Omental fat pad (tissue), 4 donors: ENCODE measurements around the gene STH. TPM values are rescaled to one million over a fixed set of nuclear protein-coding genes. Genes with fewer than 3 reads are reported as not detected.

Source experiments
- ATAC-seq: fragments of 150-250 bp; one replicate; pipeline ENCODE4 v1.9.1; 2016; ENCODE audit warnings: mild to moderate bottlenecking, moderate library complexity; ENCODE audit not compliant: low FRiP score
- DNase-seq: peaks from one replicate; pipeline ENCODE4 v3.0.0-alpha.2; 2019; ENCODE audit warnings: low spot score
- total RNA-seq, 4 donors: library from RNA; depleted of rRNA; stranded (reverse); fragments of >200 nt; gene quantifications; one replicate each; pipeline ENCODE4 v1.1.0, GENCODE V29; 2016
- TF ChIP-seq, protein P1 (sequence below), 3 donors: fragments of 450-650 bp; IDR thresholded peaks; one replicate each; pipeline ENCODE4 v1.5.1; 2016 to 2017; ENCODE audit warnings: antibody characterized with exemption in 3 of 3, mild to moderate bottlenecking in 3 of 3, moderate library complexity in 2 of 3

Gene STH, protein sequence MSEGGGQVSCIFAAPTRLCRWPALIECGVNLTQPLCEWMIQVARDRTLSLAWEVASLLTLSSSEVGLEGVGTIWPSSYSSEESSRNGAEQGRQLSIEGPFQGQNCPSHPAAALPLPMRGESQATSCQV
- not detected for total RNA-seq

DNA sequence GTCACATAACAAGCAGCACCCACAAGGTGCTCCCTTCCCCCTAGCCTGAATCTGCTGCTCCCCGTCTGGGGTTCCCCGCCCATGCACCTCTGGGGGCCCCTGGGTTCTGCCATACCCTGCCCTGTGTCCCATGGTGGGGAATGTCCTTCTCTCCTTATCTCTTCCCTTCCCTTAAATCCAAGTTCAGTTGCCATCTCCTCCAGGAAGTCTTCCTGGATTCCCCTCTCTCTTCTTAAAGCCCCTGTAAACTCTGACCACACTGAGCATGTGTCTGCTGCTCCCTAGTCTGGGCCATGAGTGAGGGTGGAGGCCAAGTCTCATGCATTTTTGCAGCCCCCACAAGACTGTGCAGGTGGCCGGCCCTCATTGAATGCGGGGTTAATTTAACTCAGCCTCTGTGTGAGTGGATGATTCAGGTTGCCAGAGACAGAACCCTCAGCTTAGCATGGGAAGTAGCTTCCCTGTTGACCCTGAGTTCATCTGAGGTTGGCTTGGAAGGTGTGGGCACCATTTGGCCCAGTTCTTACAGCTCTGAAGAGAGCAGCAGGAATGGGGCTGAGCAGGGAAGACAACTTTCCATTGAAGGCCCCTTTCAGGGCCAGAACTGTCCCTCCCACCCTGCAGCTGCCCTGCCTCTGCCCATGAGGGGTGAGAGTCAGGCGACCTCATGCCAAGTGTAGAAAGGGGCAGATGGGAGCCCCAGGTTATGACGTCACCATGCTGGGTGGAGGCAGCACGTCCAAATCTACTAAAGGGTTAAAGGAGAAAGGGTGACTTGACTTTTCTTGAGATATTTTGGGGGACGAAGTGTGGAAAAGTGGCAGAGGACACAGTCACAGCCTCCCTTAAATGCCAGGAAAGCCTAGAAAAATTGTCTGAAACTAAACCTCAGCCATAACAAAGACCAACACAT is at the start of gene STH:
STH (plus strand) TSS at position 264 of the 913 bp plus-strand sequence; CDS start at position 294, 30 bp downstream.
- DNase-seq (no peak), ATAC-seq (no peak)
- TF ChIP-seq, protein P1, sequence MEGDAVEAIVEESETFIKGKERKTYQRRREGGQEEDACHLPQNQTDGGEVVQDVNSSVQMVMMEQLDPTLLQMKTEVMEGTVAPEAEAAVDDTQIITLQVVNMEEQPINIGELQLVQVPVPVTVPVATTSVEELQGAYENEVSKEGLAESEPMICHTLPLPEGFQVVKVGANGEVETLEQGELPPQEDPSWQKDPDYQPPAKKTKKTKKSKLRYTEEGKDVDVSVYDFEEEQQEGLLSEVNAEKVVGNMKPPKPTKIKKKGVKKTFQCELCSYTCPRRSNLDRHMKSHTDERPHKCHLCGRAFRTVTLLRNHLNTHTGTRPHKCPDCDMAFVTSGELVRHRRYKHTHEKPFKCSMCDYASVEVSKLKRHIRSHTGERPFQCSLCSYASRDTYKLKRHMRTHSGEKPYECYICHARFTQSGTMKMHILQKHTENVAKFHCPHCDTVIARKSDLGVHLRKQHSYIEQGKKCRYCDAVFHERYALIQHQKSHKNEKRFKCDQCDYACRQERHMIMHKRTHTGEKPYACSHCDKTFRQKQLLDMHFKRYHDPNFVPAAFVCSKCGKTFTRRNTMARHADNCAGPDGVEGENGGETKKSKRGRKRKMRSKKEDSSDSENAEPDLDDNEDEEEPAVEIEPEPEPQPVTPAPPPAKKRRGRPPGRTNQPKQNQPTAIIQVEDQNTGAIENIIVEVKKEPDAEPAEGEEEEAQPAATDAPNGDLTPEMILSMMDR (IDR thresholded peaks at IDR 0.05): no peak

DNA sequence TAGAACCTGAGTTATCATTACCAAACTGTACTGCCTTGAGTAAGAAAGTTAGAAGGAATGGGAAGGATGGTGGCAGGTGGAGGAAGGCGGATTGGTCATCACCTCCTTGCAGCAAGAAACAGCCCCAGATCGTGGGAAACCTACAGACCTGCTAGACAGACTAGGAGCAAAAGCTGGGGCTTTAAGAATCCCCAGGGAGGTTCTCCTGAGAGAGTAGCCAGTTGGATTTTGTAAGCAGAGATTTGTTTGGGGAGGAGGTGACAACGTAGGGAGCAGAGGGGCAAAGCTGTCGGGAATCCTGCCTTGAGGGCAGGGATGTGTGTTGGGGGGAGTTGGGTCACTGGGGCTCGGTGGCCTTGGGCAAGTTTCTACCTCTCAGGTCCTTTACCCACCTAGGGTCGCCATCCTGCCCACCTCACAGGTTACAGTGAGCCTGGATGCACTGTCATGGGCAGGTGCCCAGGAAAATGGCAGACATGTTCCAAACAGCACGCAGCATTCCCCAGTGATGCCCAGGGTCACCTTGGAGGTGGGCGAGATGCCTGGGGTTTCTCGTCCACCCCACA is 49.2 kb upstream of the STH start:
- TF ChIP-seq, protein P1 (IDR thresholded peaks at IDR 0.05): no peak
- ATAC-seq: no peak
- DNase-seq: no peak

DNA sequence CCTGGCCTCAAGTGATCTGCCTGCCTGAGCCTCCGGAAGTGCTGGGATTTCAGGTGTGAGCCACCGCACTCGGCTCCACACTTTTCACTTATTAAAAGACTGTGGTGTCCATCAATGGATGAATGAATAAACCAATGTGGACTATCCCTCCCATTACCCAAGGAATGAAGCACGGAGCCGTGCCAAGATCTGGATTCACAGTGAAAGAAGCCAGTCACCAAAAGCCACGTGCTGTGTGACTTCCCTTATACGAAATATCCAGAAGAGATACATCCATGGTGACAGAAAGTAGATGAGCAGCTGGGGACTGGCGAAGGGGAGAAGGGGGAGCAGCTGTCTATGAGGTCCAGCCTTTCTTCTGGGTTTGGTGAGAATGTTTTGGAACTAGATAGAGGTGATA is 48.2 kb upstream of the STH start:
- DNase-seq (no peak), ATAC-seq (no peak)
- TF ChIP-seq, protein P1 (IDR thresholded peaks at IDR 0.05): no peak

DNA sequence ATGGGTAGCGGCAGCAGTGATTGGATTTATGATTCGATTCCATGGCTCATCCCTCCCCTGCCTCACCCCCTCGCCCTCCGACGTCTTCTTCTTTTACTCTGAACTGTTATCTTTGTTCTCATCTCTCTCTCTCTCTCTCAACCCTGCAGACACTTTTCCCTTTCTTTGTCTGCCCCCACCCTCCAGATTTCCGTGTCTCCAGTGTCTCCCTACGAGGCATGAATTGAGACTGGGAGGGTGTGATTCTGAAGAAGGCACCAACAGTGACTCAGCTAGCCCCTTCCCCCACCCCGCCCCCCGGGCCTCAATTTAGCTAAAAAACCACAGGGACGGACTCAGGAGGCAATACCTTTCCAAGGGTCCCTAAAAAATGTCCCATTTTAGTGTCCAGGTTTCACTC is 47.6 kb upstream of the STH start:
- DNase-seq (no peak), ATAC-seq (no peak)
- TF ChIP-seq, protein P1 (IDR thresholded peaks at IDR 0.05): no peak

DNA sequence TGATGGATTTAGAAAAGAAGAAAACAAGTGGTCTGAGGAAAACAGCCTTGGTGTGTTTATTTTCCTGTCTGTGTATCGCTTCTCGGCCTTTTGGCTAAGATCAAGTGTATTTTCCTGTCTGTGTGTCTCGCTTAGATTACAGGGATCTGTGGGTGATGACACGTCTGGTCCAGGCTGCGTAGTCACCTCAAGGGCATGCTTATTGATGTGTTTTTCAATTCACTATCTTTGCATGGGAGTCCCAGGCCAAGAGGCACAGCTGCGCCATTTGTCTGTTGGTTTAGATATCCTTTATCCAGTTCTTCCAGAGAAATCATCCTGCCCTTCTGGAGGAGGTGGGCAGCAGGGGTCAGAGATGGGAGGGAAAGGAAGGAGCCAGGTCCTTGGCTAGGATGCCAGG is 47.1 kb upstream of the STH start:
- no peak for DNase-seq
- TF ChIP-seq, protein P1 (IDR thresholded peaks at IDR 0.05): no peak
- no peak for ATAC-seq

DNA sequence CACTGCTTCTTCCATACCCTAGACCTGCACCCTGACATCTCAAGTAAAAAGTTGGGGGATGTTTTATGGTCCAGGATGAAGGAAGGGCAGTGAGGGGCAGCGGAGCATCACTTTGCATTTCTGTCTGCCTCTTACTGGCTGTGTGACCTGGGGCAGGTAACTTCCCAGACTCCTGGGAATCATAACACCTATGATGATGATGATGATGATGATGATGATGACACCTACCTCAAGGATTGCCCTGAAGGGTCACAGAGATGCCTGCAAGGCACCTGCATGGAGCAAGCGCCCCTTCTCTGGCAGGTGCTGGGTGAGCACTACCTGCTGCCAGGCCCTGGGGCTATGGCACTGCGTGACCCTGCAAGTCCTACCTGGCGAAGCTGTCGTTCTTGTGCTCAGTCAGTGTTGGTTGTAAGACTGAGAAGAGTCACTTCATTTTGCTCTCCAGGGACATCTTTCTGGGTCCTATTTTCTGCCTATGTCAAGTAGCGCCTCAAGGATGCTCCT is 46.2 kb upstream of the STH start:
- ATAC-seq (no peak), DNase-seq (no peak)
- TF ChIP-seq, protein P1 (IDR thresholded peaks at IDR 0.05): no peak
